ENCODE data around the gene NRG2.

Gene NRG2

GRCh38 chr5:139896718-139897117, 146.4 kb downstream of the NRG2 start:
- ATAC-seq = no peak
- TF ChIP-seq, protein P1, sequence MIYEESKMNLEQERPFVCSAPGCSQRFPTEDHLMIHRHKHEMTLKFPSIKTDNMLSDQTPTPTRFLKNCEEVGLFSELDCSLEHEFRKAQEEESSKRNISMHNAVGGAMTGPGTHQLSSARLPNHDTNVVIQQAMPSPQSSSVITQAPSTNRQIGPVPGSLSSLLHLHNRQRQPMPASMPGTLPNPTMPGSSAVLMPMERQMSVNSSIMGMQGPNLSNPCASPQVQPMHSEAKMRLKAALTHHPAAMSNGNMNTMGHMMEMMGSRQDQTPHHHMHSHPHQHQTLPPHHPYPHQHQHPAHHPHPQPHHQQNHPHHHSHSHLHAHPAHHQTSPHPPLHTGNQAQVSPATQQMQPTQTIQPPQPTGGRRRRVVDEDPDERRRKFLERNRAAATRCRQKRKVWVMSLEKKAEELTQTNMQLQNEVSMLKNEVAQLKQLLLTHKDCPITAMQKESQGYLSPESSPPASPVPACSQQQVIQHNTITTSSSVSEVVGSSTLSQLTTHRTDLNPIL (CRISPR knock-in tag; IDR thresholded peaks at IDR 0.05; ENCODE audit: low read depth) = no peak
- no peak for TF ChIP-seq TSHZ2 (CRISPR knock-in tag; IDR thresholded peaks at IDR 0.05)
- no peak for TF ChIP-seq TOX (CRISPR knock-in tag; IDR thresholded peaks at IDR 0.05; ENCODE audit: borderline replicate concordance)
- TF ChIP-seq ZC3H10 (CRISPR knock-in tag; IDR thresholded peaks at IDR 0.05) = no peak
- TF ChIP-seq ZNF70 (CRISPR knock-in tag; IDR thresholded peaks at IDR 0.05) = no peak

DNA sequence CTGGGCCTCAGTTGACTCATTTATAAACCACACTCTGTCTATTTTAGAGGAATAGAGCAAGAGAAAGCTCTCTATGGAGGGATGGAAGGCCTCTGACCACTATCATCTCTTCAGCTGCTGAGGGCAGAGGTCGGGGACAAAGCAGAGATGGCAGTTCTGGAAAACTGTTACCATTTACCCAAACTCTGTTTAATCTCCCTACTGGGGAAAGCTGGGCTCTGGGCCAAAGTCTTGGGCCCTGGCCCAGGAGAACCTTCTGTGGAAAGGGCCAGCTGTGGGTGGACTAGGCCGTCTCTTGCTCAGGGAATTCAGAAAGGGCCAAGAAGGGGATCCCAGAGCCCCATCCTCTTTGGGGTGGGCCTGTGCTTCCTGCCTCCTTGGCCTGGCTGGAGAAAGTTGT, 147.5 kb downstream of the NRG2 start:
- TF ChIP-seq ZNF565 (CRISPR knock-in tag; conservative IDR thresholded peaks at IDR 0.05; ENCODE audit: low read depth) (no peak), OSR1 (CRISPR knock-in tag; IDR thresholded peaks at IDR 0.05) (no peak), TCF4 (CRISPR knock-in tag; IDR thresholded peaks at IDR 0.05; ENCODE audit: borderline replicate concordance) (no peak), ZNF8 (CRISPR knock-in tag; IDR thresholded peaks at IDR 0.05) (no peak), ZC3H10 (CRISPR knock-in tag; IDR thresholded peaks at IDR 0.05) (no peak), ESRRG (CRISPR knock-in tag; IDR thresholded peaks at IDR 0.05) (no peak), TOX (CRISPR knock-in tag; IDR thresholded peaks at IDR 0.05; ENCODE audit: borderline replicate concordance) (no peak), ISL1 (CRISPR knock-in tag; IDR thresholded peaks at IDR 0.05) (no peak), CSDC2 (CRISPR knock-in tag; IDR thresholded peaks at IDR 0.05) (no peak), RARB (CRISPR knock-in tag; IDR thresholded peaks at IDR 0.05) (no peak), BACH2 (CRISPR knock-in tag; IDR thresholded peaks at IDR 0.05; ENCODE audit: borderline replicate concordance) (no peak), ARNTL (CRISPR knock-in tag; IDR thresholded peaks at IDR 0.05; ENCODE audit: borderline replicate concordance, low read depth) (no peak), POU6F1 (CRISPR knock-in tag; IDR thresholded peaks at IDR 0.05; ENCODE audit: borderline replicate concordance, low read depth) (no peak), ZNF70 (CRISPR knock-in tag; IDR thresholded peaks at IDR 0.05) (no peak), ZFP3 (CRISPR knock-in tag; IDR thresholded peaks at IDR 0.05) (no peak)
- TF ChIP-seq, protein P1 (CRISPR knock-in tag; IDR thresholded peaks at IDR 0.05; ENCODE audit: low read depth) = no peak
- TF ChIP-seq, protein P2, sequence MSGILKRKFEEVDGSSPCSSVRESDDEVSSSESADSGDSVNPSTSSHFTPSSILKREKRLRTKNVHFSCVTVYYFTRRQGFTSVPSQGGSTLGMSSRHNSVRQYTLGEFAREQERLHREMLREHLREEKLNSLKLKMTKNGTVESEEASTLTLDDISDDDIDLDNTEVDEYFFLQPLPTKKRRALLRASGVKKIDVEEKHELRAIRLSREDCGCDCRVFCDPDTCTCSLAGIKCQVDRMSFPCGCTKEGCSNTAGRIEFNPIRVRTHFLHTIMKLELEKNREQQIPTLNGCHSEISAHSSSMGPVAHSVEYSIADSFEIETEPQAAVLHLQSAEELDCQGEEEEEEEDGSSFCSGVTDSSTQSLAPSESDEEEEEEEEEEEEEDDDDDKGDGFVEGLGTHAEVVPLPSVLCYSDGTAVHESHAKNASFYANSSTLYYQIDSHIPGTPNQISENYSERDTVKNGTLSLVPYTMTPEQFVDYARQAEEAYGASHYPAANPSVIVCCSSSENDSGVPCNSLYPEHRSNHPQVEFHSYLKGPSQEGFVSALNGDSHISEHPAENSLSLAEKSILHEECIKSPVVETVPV (CRISPR knock-in tag; IDR thresholded peaks at IDR 0.05) = no peak
- no peak for ATAC-seq

- ATAC-seq = no peak
- no peak for TF ChIP-seq ZNF8 (CRISPR knock-in tag; IDR thresholded peaks at IDR 0.05)
- TF ChIP-seq, protein P1 (CRISPR knock-in tag; IDR thresholded peaks at IDR 0.05; ENCODE audit: low read depth) = no peak
- TF ChIP-seq SNAI2 (CRISPR knock-in tag; IDR thresholded peaks at IDR 0.05) = no peak
- TF ChIP-seq TOX (CRISPR knock-in tag; IDR thresholded peaks at IDR 0.05; ENCODE audit: borderline replicate concordance) = no peak
- TF ChIP-seq, protein P2 (CRISPR knock-in tag; IDR thresholded peaks at IDR 0.05) = no peak
- TF ChIP-seq ARNTL (CRISPR knock-in tag; IDR thresholded peaks at IDR 0.05; ENCODE audit: borderline replicate concordance, low read depth) = no peak
- TF ChIP-seq ZFP30 (CRISPR knock-in tag; IDR thresholded peaks at IDR 0.05) = no peak
- no peak for TF ChIP-seq ZFP3 (CRISPR knock-in tag; IDR thresholded peaks at IDR 0.05)
- TF ChIP-seq ISL1 (CRISPR knock-in tag; IDR thresholded peaks at IDR 0.05) = no peak
- no peak for TF ChIP-seq TSHZ2 (CRISPR knock-in tag; IDR thresholded peaks at IDR 0.05)
- no peak for TF ChIP-seq ZC3H10 (CRISPR knock-in tag; IDR thresholded peaks at IDR 0.05)
- TF ChIP-seq CSDC2 (CRISPR knock-in tag; IDR thresholded peaks at IDR 0.05) = no peak
- no peak for TF ChIP-seq BACH2 (CRISPR knock-in tag; IDR thresholded peaks at IDR 0.05; ENCODE audit: borderline replicate concordance)
- TF ChIP-seq OSR1 (CRISPR knock-in tag; IDR thresholded peaks at IDR 0.05) = no peak
- TF ChIP-seq ZNF565 (CRISPR knock-in tag; conservative IDR thresholded peaks at IDR 0.05; ENCODE audit: low read depth) = no peak
- TF ChIP-seq TCF4 (CRISPR knock-in tag; IDR thresholded peaks at IDR 0.05; ENCODE audit: borderline replicate concordance) = no peak
- no peak for TF ChIP-seq PPARA (CRISPR knock-in tag; IDR thresholded peaks at IDR 0.05; ENCODE audit: borderline replicate concordance)
- TF ChIP-seq GLIS3 (CRISPR knock-in tag; IDR thresholded peaks at IDR 0.05) = no peak
These were observed 148.1 kb downstream of the NRG2 start for GRCh38 chr5:139895046-139895445.
